ENCODE measurements around the gene KIAA1958. TPM values are rescaled to one million over a fixed set of nuclear protein-coding genes. Genes with fewer than 3 reads are reported as not detected.

The KIAA1958 gene
- polyA plus RNA-seq, 3 donors: 1.9 to 4.2 (median 1.9) TPM

GRCh38 chr9:112439171-112439570 lies 47.5 kb upstream of the KIAA1958 start:
- intact Hi-C loops (cut with micrococcal nuclease): no loop called here
- Histone ChIP-seq H3K4me2 (replicated peaks; ENCODE audit: extremely low read depth, low read length, poor library complexity, severe bottlenecking) (no peak overlapping the region), H3K9ac (ENCODE audit: insufficient read depth, low read length, poor library complexity, severe bottlenecking) (no peak overlapping the region), H3K36me3 (replicated peaks in 1 of 2; ENCODE audit: control insufficient read depth in 1 of 2, insufficient read depth in 2 of 2, low read length in 2 of 2) (peaks cover 0 to 14% of the 10 kb centered on the region in 2 donors), H3K27me3 (ENCODE audit: control insufficient read depth in 2 of 2, insufficient read depth in 2 of 2, low read length in 2 of 2) (no peaks in the 10 kb centered on the region), H2AFZ (ENCODE audit: insufficient read depth, low read depth, low read length, poor library complexity, severe bottlenecking) (no peak overlapping the region), H3K4me3 (replicated peaks in 1 of 3; ENCODE audit: low read depth in 2 of 3, low read length in 3 of 3) (no peak overlapping the region), H3K27ac (ENCODE audit: low read depth in 1 of 2, low read length in 2 of 2) (no peak overlapping the region), H4K20me1 (ENCODE audit: insufficient read depth, low read length) (no peaks in the 10 kb centered on the region), H3K4me1 (ENCODE audit: control insufficient read depth in 1 of 2, insufficient read depth in 2 of 2, low read length in 2 of 2) (no peaks in the 10 kb centered on the region), H3K79me2 (ENCODE audit: insufficient read depth, low read length) (no peaks in the 10 kb centered on the region), H3K9me3 (replicated peaks in 1 of 2; ENCODE audit: control insufficient read depth in 1 of 2, insufficient read depth in 1 of 2, low read length in 2 of 2) (no peaks in the 10 kb centered on the region)
- Mint-ChIP-seq H3K4me3 (no peak overlapping the region), H3K4me1 (no peaks in the 10 kb centered on the region), H3K27ac (no peak overlapping the region), H3K27me3 (ENCODE audit: low read depth in 3 of 3) (peaks cover 0 to 2% (median 2%) of the 10 kb centered on the region in 3 donors), H3K9me3 (peaks cover 0 to 1% (median 0%) of the 10 kb centered on the region in 7 donors), H3K36me3 (peaks cover 24 to 27% of the 10 kb centered on the region in 2 donors)
- no peak for TF ChIP-seq CTCF (IDR thresholded peaks at IDR 0.05)
- WGBS (ENCODE audit: insufficient coverage): 100% methylated on average over 1 of the region's 2 CpGs
- DNase-seq: no peak

GRCh38 chr9:112439825-112440224 lies 46.8 kb upstream of the KIAA1958 start:
- Histone ChIP-seq H3K79me2 (ENCODE audit: insufficient read depth, low read length) (no peaks in the 10 kb centered on the region), H3K4me2 (replicated peaks; ENCODE audit: extremely low read depth, low read length, poor library complexity, severe bottlenecking) (no peak overlapping the region), H3K36me3 (replicated peaks in 1 of 2; ENCODE audit: control insufficient read depth in 1 of 2, insufficient read depth in 2 of 2, low read length in 2 of 2) (peaks cover 0 to 14% of the 10 kb centered on the region in 2 donors), H3K9me3 (replicated peaks in 1 of 2; ENCODE audit: control insufficient read depth in 1 of 2, insufficient read depth in 1 of 2, low read length in 2 of 2) (no peaks in the 10 kb centered on the region), H3K27ac (ENCODE audit: low read depth in 1 of 2, low read length in 2 of 2) (no peak overlapping the region), H3K4me1 (ENCODE audit: control insufficient read depth in 1 of 2, insufficient read depth in 2 of 2, low read length in 2 of 2) (peaks cover 0 to 1% of the 10 kb centered on the region in 2 donors), H4K20me1 (ENCODE audit: insufficient read depth, low read length) (no peaks in the 10 kb centered on the region), H3K4me3 (replicated peaks in 1 of 3; ENCODE audit: low read depth in 2 of 3, low read length in 3 of 3) (no peak overlapping the region), H2AFZ (ENCODE audit: insufficient read depth, low read depth, low read length, poor library complexity, severe bottlenecking) (no peak overlapping the region), H3K9ac (ENCODE audit: insufficient read depth, low read length, poor library complexity, severe bottlenecking) (no peak overlapping the region), H3K27me3 (ENCODE audit: control insufficient read depth in 2 of 2, insufficient read depth in 2 of 2, low read length in 2 of 2) (no peaks in the 10 kb centered on the region)
- H3K27me3 Mint-ChIP-seq (ENCODE audit: low read depth in 3 of 3): peaks cover 0 to 2% (median 2%) of the 10 kb centered on the region in 3 donors
- peaks cover 0 to 1% (median 0%) of the 10 kb centered on the region in 7 donors for H3K9me3 Mint-ChIP-seq
- WGBS (ENCODE audit: insufficient coverage): no CpG with 5 or more reads among the region's 2 CpGs
- H3K36me3 Mint-ChIP-seq: peaks cover 21 to 29% of the 10 kb centered on the region in 2 donors
- intact Hi-C loops (cut with micrococcal nuclease): no loop called here
- H3K27ac Mint-ChIP-seq: no peak overlapping the region
- no peak for TF ChIP-seq CTCF (IDR thresholded peaks at IDR 0.05)
- DNase-seq: no peak
- no peaks in the 10 kb centered on the region for H3K4me1 Mint-ChIP-seq
- no peak overlapping the region for H3K4me3 Mint-ChIP-seq

All from CD14-positive monocyte (primary cell).